NCI-H1048 (cell line): Measurements from ENCODE around the gene SLC22A3.
"Not testable (repeated sequence)": the region's sequence is repeated elsewhere in the genome, so short reads cannot be mapped to it uniquely, and the experiment has no call there.

Source experiments
- DNase-seq: peaks from one replicate; lab custom pipeline; 2025; lab: John Stamatoyannopoulos, UW

Gene SLC22A3

GRCh38 chr6:160348223-160349019 lies at the start of gene SLC22A3:
Gene SLC22A3, plus strand, starts transcription at chr6:160348378. Its CDS starts 42 bp downstream, at chr6:160348420.
- DNase-seq, result no peak

DNA sequence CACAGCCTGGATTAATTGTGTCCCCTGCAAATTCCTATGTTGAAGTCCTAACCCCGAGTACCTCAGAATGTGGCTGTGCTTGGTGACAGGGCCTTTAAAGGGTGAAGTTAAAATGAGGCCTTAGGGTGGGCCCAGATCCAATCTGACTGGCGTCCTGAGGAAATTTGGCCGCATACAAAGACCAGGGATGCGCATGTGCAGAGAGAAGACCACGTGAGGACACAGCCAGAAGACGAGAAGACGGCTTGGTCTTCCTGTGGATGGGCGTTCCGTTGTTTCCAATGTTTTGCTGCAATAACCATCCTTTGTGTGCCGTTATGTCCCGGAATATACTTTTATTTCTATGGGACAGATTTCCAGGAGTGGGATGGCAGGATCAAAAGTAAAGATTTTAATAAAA lies 48.6 kb upstream of the SLC22A3 start:
- no peak for DNase-seq

- DNase-seq, result no peak
Observed at GRCh38 chr6:160300076-160300695, 48.0 kb upstream of the SLC22A3 start.

- DNase-seq, result no peak
Observed at GRCh38 chr6:160301339-160301738, 46.8 kb upstream of the SLC22A3 start.

DNA sequence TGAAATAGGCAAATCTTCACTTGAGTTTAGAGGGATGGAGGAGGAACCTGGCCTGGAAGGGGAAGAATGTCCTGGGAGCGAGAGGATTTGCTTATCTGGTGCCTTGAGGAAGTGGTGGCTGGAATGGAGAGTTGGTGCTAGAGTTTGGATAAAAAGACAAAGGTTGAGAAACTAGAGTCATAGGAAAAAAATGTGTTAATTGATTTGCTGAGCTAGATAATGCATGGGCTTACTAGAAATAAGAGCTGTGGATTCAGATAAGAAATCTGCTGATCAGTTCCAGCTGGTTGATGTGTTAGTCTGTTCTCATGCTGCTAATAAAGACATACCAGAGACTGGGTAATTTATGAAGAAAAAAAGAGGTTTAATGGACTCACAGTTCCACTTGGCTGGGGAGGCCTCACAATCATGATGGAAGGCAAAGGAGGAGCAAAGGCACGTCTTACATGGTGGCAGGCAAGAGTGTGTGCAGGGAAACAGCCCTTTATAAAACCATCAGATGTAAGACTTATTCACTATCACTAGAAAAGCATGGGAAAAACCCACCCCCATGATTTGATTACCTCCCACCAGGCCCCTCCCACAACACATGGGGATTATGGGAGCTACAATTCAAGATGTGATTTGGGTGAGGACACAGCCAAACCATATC lies 45.6 kb upstream of the SLC22A3 start:
- DNase-seq, result not testable (repeated sequence)

DNA sequence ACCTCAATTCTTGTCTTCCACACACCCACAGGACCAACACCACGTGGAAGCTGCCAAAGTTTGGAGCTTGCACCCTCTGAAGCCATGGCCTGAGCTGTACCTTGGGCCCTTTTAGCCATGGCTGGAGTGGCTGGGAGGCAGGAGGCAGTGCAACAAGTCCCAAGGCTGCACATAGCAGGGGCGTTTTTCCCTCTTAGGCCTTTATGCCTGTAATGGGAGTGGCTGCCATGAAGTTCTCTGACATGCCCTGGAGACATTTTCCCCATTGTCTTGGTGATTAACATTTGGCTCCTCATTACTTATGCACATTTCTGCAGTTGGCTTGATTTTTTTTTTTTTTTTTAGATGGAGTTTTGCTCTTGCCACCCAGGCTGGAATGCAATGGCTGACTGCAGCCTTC lies 44.4 kb upstream of the SLC22A3 start:
- no peak for DNase-seq

GRCh38 chr6:160305926-160306713 lies 42.1 kb upstream of the SLC22A3 start:
- DNase-seq, result no peak

DNA sequence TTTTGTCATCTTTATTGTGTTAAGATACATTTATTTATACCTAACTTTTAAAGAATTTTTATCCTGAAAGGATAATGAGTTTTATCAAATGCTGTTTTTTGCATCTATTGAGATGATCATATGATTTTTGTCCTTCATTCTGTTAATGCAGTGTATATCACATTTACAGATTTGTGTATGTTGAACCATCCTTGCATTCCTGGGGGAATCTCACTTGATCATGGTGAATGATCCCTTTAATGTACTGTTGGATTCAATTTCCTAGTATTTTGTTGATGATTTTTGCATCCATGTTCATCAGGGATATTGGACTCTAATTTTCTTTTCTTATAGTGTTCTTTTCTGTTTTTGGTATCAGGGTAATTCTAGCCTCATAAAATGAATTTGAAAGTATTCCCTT lies 38.5 kb upstream of the SLC22A3 start:
- no peak for DNase-seq

DNA sequence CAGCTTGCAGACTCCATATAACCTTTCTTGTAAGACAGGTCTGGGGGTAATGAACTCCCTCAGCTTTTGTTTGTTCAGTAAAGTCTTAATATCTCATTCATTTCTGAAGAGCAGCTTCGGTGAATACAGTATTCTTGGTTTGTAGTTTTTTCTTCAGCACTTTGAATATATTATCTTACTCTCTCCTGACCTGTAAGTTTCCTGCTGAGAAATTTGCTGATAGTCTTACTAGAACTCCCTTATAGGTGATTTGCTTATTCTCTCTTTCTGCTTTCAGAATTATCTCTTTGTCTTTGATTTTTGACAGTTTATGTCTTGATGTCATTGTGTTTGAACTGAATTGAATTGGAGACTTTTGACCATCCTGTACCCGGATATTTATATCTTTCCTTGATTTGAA lies 35.3 kb upstream of the SLC22A3 start:
- DNase-seq, result no peak

- DNase-seq, result no peak
Observed at GRCh38 chr6:160315310-160315709, 32.9 kb upstream of the SLC22A3 start.

- DNase-seq, result no peak
Observed at GRCh38 chr6:160316261-160316660, 31.9 kb upstream of the SLC22A3 start.

GRCh38 chr6:160319246-160319645 lies 28.9 kb upstream of the SLC22A3 start:
- DNase-seq, result no peak

DNA sequence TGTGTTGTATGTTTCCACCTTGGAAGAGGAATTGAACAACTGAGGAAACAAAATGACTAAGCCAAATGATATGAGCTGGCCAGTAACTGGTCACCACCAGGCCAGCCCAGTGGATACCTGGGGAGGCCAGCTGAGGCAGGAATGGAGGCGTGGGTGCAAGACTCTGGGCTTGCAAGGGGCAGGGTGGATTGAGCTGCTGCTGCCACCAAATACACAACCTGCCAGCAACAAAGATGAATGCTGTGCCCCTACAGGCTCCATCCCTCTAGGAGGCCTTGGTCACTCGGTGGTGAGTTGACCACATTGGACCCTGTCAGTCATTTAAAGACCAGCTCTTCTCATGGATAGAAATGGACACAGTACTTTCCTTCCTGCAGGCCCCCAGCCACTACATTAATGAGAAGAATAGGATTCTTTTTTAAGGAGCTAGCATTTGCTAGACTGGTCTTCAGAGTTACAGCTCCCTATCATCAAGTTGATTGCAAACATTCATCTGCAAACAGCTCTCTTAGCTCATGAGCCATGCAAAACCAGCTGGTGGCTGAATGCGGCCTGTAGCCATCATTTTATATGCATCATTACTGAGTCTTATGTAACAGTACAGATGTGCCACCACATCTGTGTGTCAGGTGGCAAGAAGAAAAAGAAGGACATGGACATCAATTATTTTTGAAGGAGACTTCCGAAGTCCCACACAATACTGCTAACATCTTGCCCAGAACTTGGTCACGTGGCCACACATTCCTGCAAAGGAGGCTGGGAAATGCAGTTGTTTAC lies 26.3 kb upstream of the SLC22A3 start:
- DNase-seq, result no peak

DNA sequence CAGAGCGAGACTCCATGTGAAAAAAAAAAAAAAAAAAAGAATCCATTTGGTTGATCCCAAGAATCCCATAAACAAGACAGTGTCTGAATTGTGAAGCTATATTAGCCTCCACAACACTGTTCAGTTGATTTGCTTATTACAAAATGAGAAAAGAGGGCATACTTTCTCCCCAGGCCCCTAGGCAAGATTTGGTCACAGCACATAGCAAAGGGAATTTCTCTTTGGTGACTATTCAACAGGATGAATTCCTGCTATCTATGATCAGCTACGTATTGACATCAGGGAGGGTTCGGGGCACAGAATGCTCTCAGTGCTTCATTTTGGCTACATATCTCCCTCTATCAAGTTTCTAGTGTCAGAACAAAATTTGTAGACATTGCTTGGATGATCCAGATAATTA lies 20.2 kb upstream of the SLC22A3 start:
- DNase-seq, result no peak

DNA sequence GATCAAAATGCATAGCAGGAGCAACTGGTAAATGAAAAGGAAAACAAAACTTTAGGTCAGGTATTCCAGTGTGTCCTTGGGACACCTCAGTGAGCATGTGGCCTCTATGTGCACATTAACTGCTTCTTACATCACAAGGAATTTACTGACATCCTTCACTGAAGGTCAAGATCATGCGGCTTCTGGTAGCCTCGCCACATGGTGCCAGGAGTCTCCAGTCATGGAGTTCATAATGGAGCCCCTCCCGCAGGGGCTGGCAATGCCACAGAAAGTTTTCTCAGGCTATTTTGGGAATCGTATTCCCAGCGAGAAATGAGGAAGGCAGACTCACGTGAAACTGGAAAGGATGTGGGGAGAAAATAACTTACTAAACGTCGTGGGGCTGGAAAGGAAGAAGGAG lies 19.7 kb upstream of the SLC22A3 start:
- DNase-seq, result no peak

DNA sequence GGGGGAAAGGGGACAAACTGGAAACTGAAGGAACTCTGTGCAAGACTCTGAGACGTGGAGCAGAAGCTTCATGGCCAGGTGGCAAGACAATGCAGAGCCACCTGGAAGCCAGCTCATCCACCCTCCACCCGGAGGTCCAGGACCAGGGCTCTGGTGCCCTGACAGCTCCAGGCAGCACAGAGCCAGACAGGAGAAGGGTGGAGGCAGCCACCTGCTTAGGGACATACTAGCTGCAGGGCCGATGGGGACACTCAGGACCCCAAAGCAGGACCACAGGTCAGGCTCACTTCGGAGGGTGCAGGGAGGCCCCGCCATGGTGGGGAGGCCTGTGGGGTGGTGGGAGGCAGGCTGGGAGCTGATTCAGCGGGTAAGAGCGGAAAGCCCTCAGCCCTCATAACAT lies 19.0 kb upstream of the SLC22A3 start:
- no peak for DNase-seq

GRCh38 chr6:160330619-160331018 lies 17.6 kb upstream of the SLC22A3 start:
- no peak for DNase-seq

GRCh38 chr6:160331204-160331603 lies 17.0 kb upstream of the SLC22A3 start:
- DNase-seq, result no peak

DNA sequence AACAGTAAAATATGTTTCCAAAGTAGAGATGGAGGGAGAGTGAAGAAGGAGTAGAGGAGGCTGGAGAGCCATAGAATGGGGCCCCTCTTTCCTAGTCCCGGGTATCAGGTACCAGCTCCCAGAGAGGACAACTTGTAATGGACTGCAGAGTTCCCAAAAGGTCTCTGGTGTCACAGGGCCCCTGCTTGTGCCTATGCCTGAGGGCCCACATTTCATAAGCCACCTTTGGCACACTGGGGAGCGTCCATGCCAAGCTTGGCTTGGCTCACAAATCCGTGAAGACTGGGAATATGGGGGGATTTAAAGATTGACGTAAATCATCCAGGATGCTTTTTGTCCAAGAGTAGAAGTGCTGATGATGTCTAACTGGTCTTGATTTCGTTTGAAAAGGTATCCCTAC lies 16.4 kb upstream of the SLC22A3 start:
- DNase-seq, result no peak

DNA sequence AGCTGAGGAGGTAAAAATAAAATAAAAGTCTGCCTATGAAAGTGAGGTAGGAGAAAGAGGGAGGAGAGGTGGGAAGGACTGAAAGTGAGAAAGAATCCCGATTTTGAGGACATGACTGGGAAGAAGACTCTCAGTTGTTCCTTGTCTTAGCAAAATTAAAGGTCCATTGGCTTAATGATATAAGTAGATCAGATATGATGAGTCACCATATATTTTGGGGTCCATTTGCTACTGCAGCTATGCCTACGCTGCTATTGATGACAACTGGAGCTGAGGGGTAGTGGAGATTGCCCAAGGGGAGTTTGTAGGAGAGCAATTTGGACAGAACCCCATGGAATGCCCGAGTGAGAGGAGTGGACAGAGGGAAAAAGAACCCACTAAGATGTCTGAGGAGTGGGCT lies 15.1 kb upstream of the SLC22A3 start:
- DNase-seq, result no peak

- DNase-seq, result no peak
Observed at GRCh38 chr6:160333841-160334240, 14.3 kb upstream of the SLC22A3 start.

GRCh38 chr6:160336200-160336599 lies 12.0 kb upstream of the SLC22A3 start:
- no peak for DNase-seq
